Measurements from ENCODE around the gene RASGRP1. TPM values are rescaled to one million over a fixed set of nuclear protein-coding genes. Genes with fewer than 3 reads are reported as not detected.

Gene RASGRP1
- 0.03 and 0.10 TPM in 2 replicates for polyA plus RNA-seq (2012; rRNA removed)
- polyA plus RNA-seq (2012; cell fraction: cytosol; rRNA removed), result 0.06 and 0.09 TPM in 2 replicates
- polyA plus RNA-seq (2012; cell fraction: nucleus; rRNA removed), result 0.13 and 0.15 TPM in 2 replicates

DNA sequence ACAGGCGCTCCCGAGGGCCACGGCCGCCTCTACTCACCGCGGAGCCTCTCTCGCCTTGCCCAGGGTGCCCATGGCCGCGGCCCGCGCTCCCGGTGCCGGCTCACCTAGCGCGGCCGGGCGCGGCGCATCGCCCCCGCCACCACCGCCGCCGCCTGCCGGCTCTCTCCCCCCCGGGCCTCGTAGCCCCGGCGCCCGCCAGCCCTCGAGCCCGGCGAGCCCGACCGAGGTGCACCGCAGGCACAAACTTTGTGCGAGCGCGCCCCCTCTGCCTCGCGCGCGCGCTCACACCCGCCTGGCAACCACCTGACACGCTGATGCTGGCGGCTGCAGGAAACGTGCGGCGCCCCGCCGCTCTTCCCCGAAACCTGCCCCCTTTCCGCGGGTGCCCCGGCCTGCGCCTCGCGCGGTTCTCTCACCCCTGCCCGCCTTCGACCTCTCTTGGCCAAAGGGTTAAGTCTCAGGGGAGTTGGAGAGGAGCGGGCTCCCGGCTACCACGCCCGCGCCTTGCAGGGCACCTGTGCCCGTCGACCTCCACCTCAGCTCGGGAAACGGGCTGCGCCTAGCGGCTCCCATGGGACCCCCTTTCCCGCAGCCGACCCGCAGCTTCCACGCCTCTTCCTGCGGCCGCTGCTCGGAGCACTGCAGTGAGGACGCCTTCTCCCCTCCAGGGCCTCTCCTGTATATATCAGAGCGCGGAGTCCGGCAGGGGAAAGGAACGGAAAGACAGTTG, at the start of gene RASGRP1:
Gene RASGRP1 (minus strand): TSS at position 258 of the 730 bp plus-strand sequence. CDS start 186 bp downstream, at position 72.
- Histone ChIP-seq H3F3A (replicated peaks; ENCODE audit: insufficient read depth) (no peaks in the 10 kb centered on the region), H4K20me1 (ENCODE audit: insufficient read depth) (no peaks in the 10 kb centered on the region), H3K4me3 (ENCODE audit: low read depth in 2 of 2, low read length in 1 of 2) (peak within 1 kb of the TSS; percentile 56 to 63), H3K27ac (ENCODE audit: low read depth in 2 of 2, low read length in 1 of 2) (no peak within 1 kb of the TSS), H3K4me2 (peak within 1 kb of the TSS; percentile 83), H2AFZ (ENCODE audit: low read depth) (peak within 1 kb of the TSS; percentile 78), H3K79me2 (ENCODE audit: insufficient read depth) (no peaks in the 10 kb centered on the region), H3K9me3 (no peaks in the 10 kb centered on the region), H3K36me3 (replicated peaks in 1 of 2; ENCODE audit: control insufficient read depth in 1 of 2, insufficient read depth in 2 of 2, low read length in 1 of 2) (no peaks in the 10 kb centered on the region), H3K9ac (no peak within 1 kb of the TSS), H3K4me1 (ENCODE audit: control insufficient read depth in 1 of 2, insufficient read depth in 2 of 2, low read depth in 1 of 2, low read length in 1 of 2) (peaks cover 0 to 12% of the 10 kb centered on the region in 2 experiments; a peak in 1 of 4 replicates), H3K27me3 (ENCODE audit: insufficient read depth) (peaks cover 6% of the 10 kb centered on the region; the same call in 1 of the 2 replicates), H3K9me2 (no peaks in the 10 kb centered on the region)
- peak; percentile 86 for DNase-seq
- POLR2A ChIA-PET, result interaction anchor here (1.0 kb wide), 1 partner anchor 126 kb away, joined by 3 read pairs; no protein-coding TSS in a partner anchor
- CTCF ChIA-PET, result interaction anchor here (0.7 to 7.7 kb wide), 63 partner anchors 9 to 1192 kb away, joined by 3 to 110 read pairs (median 7); partner anchors contain the start of gene FAM98B
- TF ChIP-seq POLR2AphosphoS5 (IDR thresholded peaks at IDR 0.05; ENCODE audit: low read depth, low read length) (no peak), TAF1 (IDR thresholded peaks at IDR 0.05; ENCODE audit: borderline replicate concordance, low read depth, low read length) (no peak), RAD21 (IDR thresholded peaks at IDR 0.05; ENCODE audit: low read length) (0 out of 2 replicates have a peak, but pooled peaks have one; percentile 10), RXRA (IDR thresholded peaks at IDR 0.05; ENCODE audit: borderline replicate concordance, low read depth) (no peak)
- WGBS (ENCODE audit: low lambda C conversion rate), result 32% methylated on average over 18 of the region's 85 CpGs

- 47% methylated on average over 2 of the region's 3 CpGs for WGBS (ENCODE audit: low lambda C conversion rate)
- no peaks in the 10 kb centered on the region for H3K9me3 ChIP-seq
- TF ChIP-seq SIN3A (IDR thresholded peaks at IDR 0.05; ENCODE audit: borderline replicate concordance, low read depth, low read length) (no peak), POLR2AphosphoS5 (IDR thresholded peaks at IDR 0.05; ENCODE audit: low read depth, low read length) (no peak), RXRA (IDR thresholded peaks at IDR 0.05; ENCODE audit: borderline replicate concordance, low read depth) (no peak), JUND (IDR thresholded peaks at IDR 0.05) (no peak), EP300 (IDR thresholded peaks at IDR 0.05; ENCODE audit: borderline replicate concordance in 1 of 2, low read depth in 1 of 2, low read length in 1 of 2) (no peak), PBX3 (IDR thresholded peaks at IDR 0.05) (no peak), CHD2 (IDR thresholded peaks at IDR 0.05; ENCODE audit: low read length, partially characterized antibody) (no peak), RFX5 (IDR thresholded peaks at IDR 0.05; ENCODE audit: low read length) (no peak)
- TF ChIP-seq, protein P1, sequence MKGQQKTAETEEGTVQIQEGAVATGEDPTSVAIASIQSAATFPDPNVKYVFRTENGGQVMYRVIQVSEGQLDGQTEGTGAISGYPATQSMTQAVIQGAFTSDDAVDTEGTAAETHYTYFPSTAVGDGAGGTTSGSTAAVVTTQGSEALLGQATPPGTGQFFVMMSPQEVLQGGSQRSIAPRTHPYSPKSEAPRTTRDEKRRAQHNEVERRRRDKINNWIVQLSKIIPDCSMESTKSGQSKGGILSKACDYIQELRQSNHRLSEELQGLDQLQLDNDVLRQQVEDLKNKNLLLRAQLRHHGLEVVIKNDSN (IDR thresholded peaks at IDR 0.05; ENCODE audit: borderline replicate concordance, low read depth), result no peak
- no peak for DNase-seq
- H3K4me2 ChIP-seq, result no peak overlapping the region
- H2AFZ ChIP-seq (ENCODE audit: low read depth), result no peak overlapping the region
- H3K36me3 ChIP-seq (replicated peaks in 1 of 2; ENCODE audit: control insufficient read depth in 1 of 2, insufficient read depth in 2 of 2, low read length in 1 of 2), result no peaks in the 10 kb centered on the region
- H3K79me2 ChIP-seq (ENCODE audit: insufficient read depth), result no peaks in the 10 kb centered on the region
- no peaks in the 10 kb centered on the region for H4K20me1 ChIP-seq (ENCODE audit: insufficient read depth)
- H3K27ac ChIP-seq (ENCODE audit: low read depth in 2 of 2, low read length in 1 of 2), result no peak overlapping the region
- no peaks in the 10 kb centered on the region for H3K27me3 ChIP-seq (ENCODE audit: insufficient read depth)
- H3K4me3 ChIP-seq (ENCODE audit: low read depth in 2 of 2, low read length in 1 of 2), result no peak overlapping the region
- no peaks in the 10 kb centered on the region for H3K4me1 ChIP-seq (ENCODE audit: control insufficient read depth in 1 of 2, insufficient read depth in 2 of 2, low read depth in 1 of 2, low read length in 1 of 2)
- ChIA-PET POLR2A (no interaction called here), CTCF (no interaction called here)
- no peaks in the 10 kb centered on the region for H3F3A ChIP-seq (replicated peaks; ENCODE audit: insufficient read depth)
- no peak overlapping the region for H3K9ac ChIP-seq
- H3K9me2 ChIP-seq, result no peaks in the 10 kb centered on the region
Observed at GRCh38 chr15:38613085-38613484, 48.5 kb upstream of the RASGRP1 start.

Measured in SK-N-SH (cell line).